Stimulated activated naive CD8-positive, alpha-beta T cell treated with anti-CD3 and anti-CD28 coated beads, Interleukin-15, Interleukin-2, amounts not matched to agents 100 ng/mL and 50 ng/mL, for 24 hours (primary cell): ENCODE measurements around the gene CPT1A.

Experiments used
- H3K27ac Mint-ChIP-seq: one replicate; pipeline ENCODE4 v1.8.0; 2021; ENCODE audit warnings: mild to moderate bottlenecking, mixed read lengths
- H3K27me3 Mint-ChIP-seq: one replicate; pipeline ENCODE4 v1.8.0; 2021; ENCODE audit warnings: mixed read lengths
- H3K36me3 Mint-ChIP-seq: one replicate; pipeline ENCODE4 v1.8.0; 2021; ENCODE audit warnings: low read depth, mixed read lengths
- H3K4me1 Mint-ChIP-seq: one replicate; pipeline ENCODE4 v1.8.0; 2021; ENCODE audit warnings: low read depth, mixed read lengths
- H3K4me3 Mint-ChIP-seq: one replicate; pipeline ENCODE4 v1.8.0; 2021; ENCODE audit warnings: mild to moderate bottlenecking, mixed read lengths
- H3K9me3 Mint-ChIP-seq: one replicate; pipeline ENCODE4 v1.8.0; 2021; ENCODE audit warnings: mixed read lengths

CPT1A gene

GRCh38 chr11:68714060-68714856 is 127.5 kb downstream of the CPT1A start:
- Mint-ChIP-seq H3K27me3 (no peaks in the 10 kb centered on the region), H3K4me1 (no peaks in the 10 kb centered on the region), H3K4me3 (no peak overlapping the region), H3K27ac (no peak overlapping the region), H3K36me3 (no peaks in the 10 kb centered on the region), H3K9me3 (peaks cover 4% of the 10 kb centered on the region)

- Mint-ChIP-seq H3K4me1 (no peaks in the 10 kb centered on the region), H3K9me3 (no peaks in the 10 kb centered on the region), H3K4me3 (no peak overlapping the region), H3K27ac (no peak overlapping the region), H3K27me3 (no peaks in the 10 kb centered on the region), H3K36me3 (no peaks in the 10 kb centered on the region)
Measured at GRCh38 chr11:68711114-68711513, 130.6 kb downstream of the CPT1A start.

DNA sequence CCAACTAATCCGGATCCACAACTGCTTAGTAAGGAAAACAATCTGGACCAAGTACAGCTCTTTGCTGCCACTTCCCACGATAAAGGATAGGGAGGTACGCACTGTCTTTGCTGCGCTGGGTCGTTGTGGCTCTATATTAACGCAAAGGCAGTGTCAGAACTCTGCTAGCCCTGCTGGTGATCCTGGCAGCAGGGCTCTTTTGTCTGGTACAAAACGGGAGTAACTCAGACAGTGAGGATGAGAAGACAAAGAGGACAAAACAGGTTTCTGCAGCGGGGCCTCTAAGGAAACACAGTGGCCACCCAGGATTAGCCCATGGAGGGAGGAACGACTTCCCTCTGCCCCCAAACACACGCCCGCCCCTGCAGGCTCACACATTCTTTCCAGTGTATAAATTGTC is 131.3 kb downstream of the CPT1A start:
- Mint-ChIP-seq H3K4me1 (no peaks in the 10 kb centered on the region), H3K36me3 (no peaks in the 10 kb centered on the region), H3K27me3 (no peaks in the 10 kb centered on the region), H3K4me3 (no peak overlapping the region), H3K9me3 (no peaks in the 10 kb centered on the region), H3K27ac (no peak overlapping the region)

- H3K27me3 Mint-ChIP-seq, result no peaks in the 10 kb centered on the region
- H3K4me1 Mint-ChIP-seq, result no peaks in the 10 kb centered on the region
- H3K9me3 Mint-ChIP-seq, result no peaks in the 10 kb centered on the region
- no peak overlapping the region for H3K4me3 Mint-ChIP-seq
- no peak overlapping the region for H3K27ac Mint-ChIP-seq
- no peaks in the 10 kb centered on the region for H3K36me3 Mint-ChIP-seq
Measured at GRCh38 chr11:68709062-68709461, 132.7 kb downstream of the CPT1A start.

DNA sequence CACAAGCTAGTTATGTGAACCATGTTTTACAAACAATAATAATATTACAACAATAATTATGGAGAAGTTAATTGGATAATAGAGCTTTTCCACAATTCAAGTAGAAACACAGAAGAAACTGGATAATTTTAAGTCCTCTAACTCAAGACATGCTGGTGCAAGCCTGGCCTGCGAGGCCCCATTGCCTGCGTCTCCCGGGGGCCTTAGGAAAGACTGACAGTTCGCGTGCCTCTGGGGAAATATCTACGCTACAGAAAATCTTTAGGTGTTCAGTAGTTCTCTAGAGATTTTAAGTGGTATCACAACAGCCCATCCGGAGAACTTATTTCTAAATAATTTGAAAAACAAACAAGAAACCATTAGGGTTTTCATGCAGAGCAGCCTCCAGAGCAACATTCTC is 134.2 kb downstream of the CPT1A start:
- Mint-ChIP-seq H3K27me3 (no peaks in the 10 kb centered on the region), H3K4me3 (no peak overlapping the region), H3K27ac (no peak overlapping the region), H3K4me1 (no peaks in the 10 kb centered on the region), H3K9me3 (no peaks in the 10 kb centered on the region), H3K36me3 (no peaks in the 10 kb centered on the region)

DNA sequence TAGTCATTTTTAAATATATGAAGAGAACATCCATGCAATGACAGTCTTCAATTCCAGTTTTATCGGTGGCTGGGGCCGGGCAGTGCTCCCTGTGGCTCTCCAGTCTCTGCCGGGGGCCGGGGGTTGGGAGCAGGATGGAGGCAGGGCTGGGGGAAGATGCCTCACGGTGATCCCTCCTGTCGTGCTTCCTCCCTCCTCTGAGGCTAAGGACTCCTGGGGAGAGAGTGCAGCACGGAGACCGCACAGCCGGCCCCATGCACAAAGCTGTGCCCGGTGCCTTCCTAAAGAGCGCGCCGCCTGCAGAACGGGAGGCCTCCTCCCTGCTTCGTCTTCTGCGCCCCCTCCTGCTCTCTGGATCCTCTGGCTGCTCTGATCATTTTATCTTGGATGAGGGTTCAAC is 136.8 kb downstream of the CPT1A start:
- no peaks in the 10 kb centered on the region for H3K36me3 Mint-ChIP-seq
- H3K4me3 Mint-ChIP-seq, result no peak overlapping the region
- H3K9me3 Mint-ChIP-seq, result no peaks in the 10 kb centered on the region
- H3K4me1 Mint-ChIP-seq, result no peaks in the 10 kb centered on the region
- H3K27ac Mint-ChIP-seq, result no peak overlapping the region
- H3K27me3 Mint-ChIP-seq, result peaks cover 4% of the 10 kb centered on the region
